MM.1S (cell line): ENCODE data around the gene TAS2R42.

Source experiments
- DNase-seq: peaks from one replicate; pipeline ENCODE4 v3.0.0-alpha.2; 2015
- H2AFZ ChIP-seq: fragments of 300-600 bp; sonication (generic); 2 replicates; pipeline ENCODE4 v1.6.0; 2016; ENCODE audit warnings: antibody characterized with exemption, low read length
- H3F3A ChIP-seq: fragments of 300-600 bp; sonication (generic); 2 replicates; pipeline ENCODE4 v1.6.1; 2016; ENCODE audit warnings: mild to moderate bottlenecking, antibody characterized with exemption, low read length, moderate library complexity, mixed read lengths; ENCODE audit not compliant: insufficient read depth
- H3K27ac ChIP-seq: fragments of 300-600 bp; sonication (generic); 2 replicates; pipeline ENCODE4 v1.5.1; 2016; ENCODE audit warnings: mild to moderate bottlenecking, low read length
- H3K27me3 ChIP-seq: fragments of 300-600 bp; sonication (generic); replicated peaks from 2 replicates; pipeline ENCODE4 v1.6.0; 2016; ENCODE audit warnings: low read length; ENCODE audit not compliant: insufficient read depth
- H3K36me3 ChIP-seq: fragments of 300-600 bp; sonication (generic); replicated peaks from 2 replicates; pipeline ENCODE4 v1.6.1; 2016; ENCODE audit warnings: mild to moderate bottlenecking, low read length, mixed read lengths; ENCODE audit not compliant: insufficient read depth
- H3K4me1 ChIP-seq: fragments of 300-600 bp; sonication (generic); 2 replicates; pipeline ENCODE4 v1.6.1; 2016; ENCODE audit warnings: low read length, mixed read lengths
- H3K4me2 ChIP-seq: fragments of 300-600 bp; sonication (generic); 2 replicates; pipeline ENCODE4 v1.6.0; 2016; ENCODE audit warnings: low read depth, low read length
- H3K4me3 ChIP-seq: fragments of 300-600 bp; sonication (generic); 2 replicates; pipeline ENCODE4 v1.5.1; 2016; ENCODE audit warnings: low read length, mixed read lengths
- H3K79me2 ChIP-seq: fragments of 300-600 bp; sonication (generic); 2 replicates; pipeline ENCODE4 v1.6.1; 2016; ENCODE audit warnings: mixed run types, low read length, mixed read lengths
- H3K9ac ChIP-seq: fragments of 300-600 bp; sonication (generic); 2 replicates; pipeline ENCODE4 v1.6.1; 2016; ENCODE audit warnings: low read length, mixed read lengths
- H3K9me2 ChIP-seq: fragments of 300-600 bp; sonication (generic); replicated peaks from 2 replicates; pipeline ENCODE4 v1.6.1; 2016; ENCODE audit warnings: mild to moderate bottlenecking, low read length, mixed read lengths; ENCODE audit not compliant: insufficient read depth
- H3K9me3 ChIP-seq: fragments of 300-600 bp; sonication (generic); replicated peaks from 2 replicates; pipeline ENCODE4 v1.6.1; 2016; ENCODE audit warnings: mild to moderate bottlenecking, low read length, mixed read lengths; ENCODE audit not compliant: insufficient read depth
- H4K20me1 ChIP-seq: fragments of 300-600 bp; sonication (generic); 2 replicates; pipeline ENCODE4 v1.6.1; 2016; ENCODE audit warnings: mild to moderate bottlenecking, low read length, moderate library complexity, mixed read lengths; ENCODE audit not compliant: insufficient read depth
- CTCF ChIP-seq: fragments of 300-600 bp; sonication (generic); IDR thresholded peaks from 2 replicates; pipeline ENCODE4 v1.5.1; 2016; ENCODE audit warnings: antibody characterized with exemption, low read length, mixed read lengths
- EZH2 ChIP-seq: fragments of 300-600 bp; sonication (generic); optimal IDR thresholded peaks from 2 replicates; pipeline ENCODE3; 2017; ENCODE audit warnings: low read depth, mild to moderate bottlenecking, antibody characterized with exemption, low read length, mixed read lengths
- EZH2phosphoT487 ChIP-seq: fragments of 300-600 bp; sonication (generic); IDR thresholded peaks from 2 replicates; pipeline ENCODE4 v1.6.1; 2018; ENCODE audit warnings: antibody characterized with exemption, low read length

Gene TAS2R42

GRCh38 chr12:11174022-11174421, 12.7 kb downstream of the TAS2R42 start:
- Histone ChIP-seq H3K4me1 (0 out of 2 replicates have a peak, but pooled peaks cover 10% of the 10 kb centered on the region), H4K20me1 (no peaks in the 10 kb centered on the region), H3K9me2 (no peaks in the 10 kb centered on the region), H3K27me3 (no peaks in the 10 kb centered on the region), H3K4me3 (no peak overlapping the region), H3K4me2 (no peak overlapping the region), H2AFZ (no peak overlapping the region), H3K36me3 (no peaks in the 10 kb centered on the region), H3K27ac (no peak overlapping the region), H3K9ac (no peak overlapping the region), H3F3A (0 out of 2 replicates have a peak, but pooled peaks cover 6% of the 10 kb centered on the region), H3K79me2 (peaks cover 55% of the 10 kb centered on the region), H3K9me3 (no peaks in the 10 kb centered on the region)
- DNase-seq, result no peak
- TF ChIP-seq CTCF (no peak), EZH2phosphoT487 (no peak), EZH2 (no peak)

- Histone ChIP-seq H3F3A (0 out of 2 replicates have a peak, but pooled peaks cover 6% of the 10 kb centered on the region), H3K79me2 (peaks cover 72% of the 10 kb centered on the region), H3K9me3 (no peaks in the 10 kb centered on the region), H3K4me3 (peak overlapping the region; percentile 74), H3K27ac (peak overlapping the region; percentile 87; the same call in 1 of the 2 replicates), H4K20me1 (no peaks in the 10 kb centered on the region), H3K4me2 (peak overlapping the region; percentile 82), H3K27me3 (no peaks in the 10 kb centered on the region), H3K9ac (peak overlapping the region; percentile 82), H3K36me3 (no peaks in the 10 kb centered on the region), H3K9me2 (no peaks in the 10 kb centered on the region), H2AFZ (peak overlapping the region; percentile 67), H3K4me1 (0 out of 2 replicates have a peak, but pooled peaks cover 10% of the 10 kb centered on the region)
- DNase-seq, result peak; percentile 12
- TF ChIP-seq EZH2phosphoT487, result no peak
These were observed 14.6 kb downstream of the TAS2R42 start for GRCh38 chr12:11171969-11172675.

GRCh38 chr12:11171145-11171968, 15.4 kb downstream of the TAS2R42 start, which contains the start of gene SMIM10L1:
Gene SMIM10L1 (plus strand): TSS chr12:11171194. CDS start chr12:11171357, 163 bp downstream.
- no peaks in the 10 kb centered on the region for H3K9me3 ChIP-seq
- H3K4me2 ChIP-seq, result peak within 1 kb of the TSS; percentile 82
- peak within 1 kb of the TSS; percentile 82 for H3K9ac ChIP-seq
- H3K4me1 ChIP-seq, result 0 out of 2 replicates have a peak, but pooled peaks cover 10% of the 10 kb centered on the region
- no peaks in the 10 kb centered on the region for H3K27me3 ChIP-seq
- H3K79me2 ChIP-seq, result peaks cover 79% of the 10 kb centered on the region
- TF ChIP-seq EZH2phosphoT487 (no peak), CTCF (0 out of 2 replicates have a peak, but pooled peaks have one; percentile 11)
- H3F3A ChIP-seq, result 0 out of 2 replicates have a peak, but pooled peaks cover 6% of the 10 kb centered on the region
- no peaks in the 10 kb centered on the region for H3K9me2 ChIP-seq
- H3K27ac ChIP-seq, result peak within 1 kb of the TSS; percentile 87
- no peaks in the 10 kb centered on the region for H3K36me3 ChIP-seq
- H4K20me1 ChIP-seq, result no peaks in the 10 kb centered on the region
- H3K4me3 ChIP-seq, result peak within 1 kb of the TSS; percentile 74
- peak; percentile 91 for DNase-seq
- H2AFZ ChIP-seq, result peak within 1 kb of the TSS; percentile 67
